NCI-H82 treated with DMSO at 0.1 percent for 48 hours (cell line): ENCODE data around the gene HMGN1.
A peak's percentile ranks its signal among the peaks of the same experiment; 100 is the strongest.

Experiments
- DNase-seq: peaks from one replicate; lab custom pipeline; 2025; ENCODE audit not compliant: unreplicated experiment; lab: John Stamatoyannopoulos, UW

The HMGN1 gene

DNA sequence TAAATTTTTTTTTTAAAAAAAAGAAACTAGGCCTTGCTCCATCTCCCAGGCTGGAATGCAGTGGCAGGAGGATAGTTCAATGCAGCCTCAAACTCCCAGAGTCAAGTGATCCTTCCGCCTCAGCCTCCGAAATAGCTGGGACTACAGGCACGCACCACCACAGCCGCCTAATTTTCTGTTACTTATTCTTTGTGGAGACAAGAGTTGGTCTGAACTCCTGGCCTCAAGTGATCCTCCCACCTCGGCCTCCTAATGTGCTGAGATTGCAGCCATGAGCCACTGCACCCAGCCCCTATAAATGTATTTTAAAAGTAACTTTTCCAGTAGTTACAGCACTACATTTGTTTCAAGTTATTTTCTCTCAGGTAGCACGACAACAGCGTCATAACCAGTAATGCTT, 37.7 kb downstream of the HMGN1 start:
- DNase-seq: no peak

DNA sequence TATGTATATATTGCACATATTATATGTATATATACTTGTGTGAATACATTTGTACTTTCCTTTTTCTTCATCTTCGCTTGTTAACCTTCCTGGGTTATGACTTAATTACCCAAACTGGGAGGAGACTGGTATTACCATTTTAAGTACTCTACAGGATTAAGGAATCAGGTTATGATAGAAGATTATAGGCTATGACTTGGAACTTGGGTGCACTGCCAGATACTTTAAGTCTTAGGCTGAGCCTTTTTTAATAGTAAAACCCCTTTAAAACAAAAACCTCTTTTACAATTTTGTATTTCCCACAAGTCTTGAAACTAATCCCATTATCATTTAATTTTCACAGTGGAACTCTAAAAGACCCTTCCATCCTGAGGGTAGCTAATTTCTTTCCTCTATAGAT, 41.4 kb downstream of the HMGN1 start:
- DNase-seq: peak; percentile 17

DNA sequence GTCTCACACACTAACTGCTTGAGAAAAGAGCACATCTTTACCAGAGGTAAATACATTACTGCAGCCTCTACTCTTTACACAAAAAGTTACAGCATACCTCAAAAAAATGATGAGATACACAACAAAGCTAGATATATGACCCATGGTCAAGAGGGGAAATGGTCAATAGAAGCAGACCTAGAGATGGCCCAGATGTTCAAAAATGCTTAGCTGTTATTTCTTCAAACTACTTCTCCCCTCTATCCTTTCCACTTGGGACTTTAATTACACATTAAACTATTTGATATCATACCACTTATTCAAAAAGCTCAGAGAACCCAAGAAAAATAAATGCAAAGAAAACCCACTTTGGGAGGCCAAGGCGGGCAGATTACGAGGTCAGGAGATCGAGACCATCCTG, 48.3 kb downstream of the HMGN1 start:
- DNase-seq: no peak

DNA sequence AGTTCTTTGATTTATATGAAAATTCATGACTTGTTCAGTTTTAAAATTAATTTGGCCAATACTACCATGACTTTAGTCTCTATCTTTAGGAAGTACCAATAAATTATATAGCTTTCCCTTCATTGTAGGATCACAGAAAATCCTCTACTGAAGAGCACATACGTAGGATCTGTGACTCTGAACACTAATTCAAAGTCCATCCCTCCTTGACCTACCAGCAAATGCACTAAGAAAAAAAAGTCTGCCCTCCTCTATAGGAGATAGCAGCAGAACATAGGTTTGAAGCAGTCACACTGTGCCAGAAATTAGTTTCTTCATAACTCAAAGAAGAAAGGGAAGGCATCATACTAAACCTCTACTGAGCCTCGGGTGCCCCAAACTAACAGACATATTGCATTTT, 52.0 kb downstream of the HMGN1 start:
- DNase-seq: no peak
